Sciatic nerve (tissue), 2 donors: ENCODE results near the gene SLC23A3. TPM values are rescaled to one million over a fixed set of nuclear protein-coding genes. Genes with fewer than 3 reads are reported as not detected.

Source experiments
- ATAC-seq: fragments of 200-7000 bp; cut with Tn5 transposase; one replicate; pipeline ENCODE4 v1.9.1; 2020; ENCODE audit warnings: mild to moderate bottlenecking, moderate library complexity
- DNase-seq: peaks from one replicate; pipeline ENCODE4 v3.0.0-alpha.2; 2020; ENCODE audit warnings: low spot score
- intact Hi-C: fragments of 100-400 bp; cut with DNase I; formaldehyde crosslinking; loops from one replicate; pipeline ENCODE4 v1.14.2; 2022
- total RNA-seq: library from RNA; stranded (reverse); fragmentation: NEBNext Ultra II Directional; extraction: Animal tissue kit (Norgen Biotek cat#: 25700); gene quantifications from one replicate; pipeline ENCODE4 v1.2.1, GENCODE V29; 2021
- donor health status: DM: no; HTN: no; CAD: no.
- donor health status: DM: no; HTN: no; CAD: no.

SLC23A3 gene, protein sequence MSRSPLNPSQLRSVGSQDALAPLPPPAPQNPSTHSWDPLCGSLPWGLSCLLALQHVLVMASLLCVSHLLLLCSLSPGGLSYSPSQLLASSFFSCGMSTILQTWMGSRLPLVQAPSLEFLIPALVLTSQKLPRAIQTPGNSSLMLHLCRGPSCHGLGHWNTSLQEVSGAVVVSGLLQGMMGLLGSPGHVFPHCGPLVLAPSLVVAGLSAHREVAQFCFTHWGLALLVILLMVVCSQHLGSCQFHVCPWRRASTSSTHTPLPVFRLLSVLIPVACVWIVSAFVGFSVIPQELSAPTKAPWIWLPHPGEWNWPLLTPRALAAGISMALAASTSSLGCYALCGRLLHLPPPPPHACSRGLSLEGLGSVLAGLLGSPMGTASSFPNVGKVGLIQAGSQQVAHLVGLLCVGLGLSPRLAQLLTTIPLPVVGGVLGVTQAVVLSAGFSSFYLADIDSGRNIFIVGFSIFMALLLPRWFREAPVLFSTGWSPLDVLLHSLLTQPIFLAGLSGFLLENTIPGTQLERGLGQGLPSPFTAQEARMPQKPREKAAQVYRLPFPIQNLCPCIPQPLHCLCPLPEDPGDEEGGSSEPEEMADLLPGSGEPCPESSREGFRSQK
- 3.3 TPM for total RNA-seq

DNA sequence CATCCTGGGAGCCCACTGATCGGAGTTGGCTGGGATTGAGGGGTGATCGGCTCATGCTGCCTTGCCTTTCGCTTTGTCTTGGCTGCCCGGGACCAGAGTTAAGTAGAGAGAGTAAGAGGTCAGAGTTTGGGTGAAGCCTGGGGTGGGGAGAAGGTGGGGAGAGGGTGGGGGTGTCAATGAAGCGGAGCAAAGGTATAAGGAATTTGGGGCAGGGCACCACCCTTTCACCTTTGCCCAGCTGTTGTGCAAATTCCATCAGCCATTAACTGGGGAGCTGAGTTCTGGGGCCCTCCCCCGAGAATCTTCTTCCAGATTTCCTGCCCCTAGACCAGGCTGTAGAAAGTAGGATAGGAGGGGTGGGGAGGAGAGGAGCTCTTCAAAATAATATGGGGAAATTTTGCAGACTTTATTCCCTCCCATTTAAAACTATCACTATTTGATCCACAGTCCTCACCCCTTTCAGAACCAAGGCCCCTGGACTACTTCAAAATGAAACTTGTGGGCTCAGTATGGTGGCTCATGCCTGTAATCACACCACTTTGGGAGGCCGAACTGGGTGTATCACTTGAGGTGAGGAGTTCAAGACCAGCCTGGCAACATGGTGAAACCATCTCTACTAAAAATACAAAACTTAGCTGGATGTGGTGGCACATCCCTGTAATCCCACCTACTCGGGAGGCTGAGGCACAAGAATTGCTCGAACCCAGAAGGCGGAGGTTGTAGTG is at the start of gene SLC23A3:
Gene SLC23A3, minus strand, starts transcription at position 100 of the 725 bp plus-strand sequence. Its CDS starts 45 bp downstream, at position 55.
- ATAC-seq (no peak), DNase-seq (no peak)
- intact Hi-C loops = no loop called here

DNA sequence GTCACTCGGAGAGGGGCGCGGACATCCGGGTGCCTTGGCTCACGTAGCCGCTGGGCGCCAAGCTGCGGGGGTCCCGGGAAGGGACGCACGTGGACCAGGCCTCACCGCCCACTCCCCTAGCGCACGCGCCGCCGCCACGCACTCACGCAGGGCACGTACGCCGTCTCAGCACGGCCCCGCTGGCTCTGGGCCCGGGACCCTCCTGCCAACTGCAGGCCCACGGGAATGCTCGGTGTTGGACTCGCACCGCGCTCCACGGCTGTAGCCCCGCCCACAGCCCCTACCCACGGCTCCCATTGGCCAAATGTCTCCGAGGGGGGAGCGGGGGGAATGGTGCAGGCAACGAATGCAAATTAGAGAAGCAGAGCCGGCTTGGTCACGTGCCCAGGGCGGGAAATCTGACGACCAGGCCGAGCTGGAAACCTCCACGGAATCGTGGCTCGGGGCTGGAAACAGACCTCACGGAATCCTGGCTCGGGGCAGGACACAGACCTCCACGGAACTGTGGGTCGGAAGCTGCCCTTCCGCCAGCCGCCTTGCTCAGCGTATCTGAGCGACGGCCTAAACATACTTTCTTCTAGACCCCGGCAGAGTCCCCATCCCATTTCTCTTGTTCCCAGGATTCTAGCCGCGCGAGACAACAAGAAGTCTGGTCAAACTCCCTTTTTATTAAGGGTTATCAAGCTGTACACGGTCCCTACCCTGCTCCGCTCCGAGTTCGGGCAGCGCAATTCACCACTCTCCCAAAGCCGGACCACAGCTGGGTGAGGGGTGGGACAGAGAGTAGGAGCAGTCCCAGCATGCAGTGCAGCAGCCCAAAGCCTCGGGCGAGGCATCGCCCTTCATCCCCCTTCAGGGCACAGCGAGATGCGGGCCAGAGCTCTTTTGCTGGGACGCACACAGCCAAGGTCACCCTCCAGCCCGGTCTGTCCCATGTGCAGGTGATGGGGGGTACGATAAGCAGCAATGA is 49.2 kb upstream of the SLC23A3 start, which contains the start of gene ABCB6:
Gene ABCB6, minus strand, starts transcription at position 227 of the 970 bp plus-strand sequence. CDS start 285 bp downstream, outside the sequence.
- ATAC-seq (peak; percentile 96), DNase-seq (peak; percentile 99)
- intact Hi-C loops = loop anchor here (5.0 kb wide), 2 partner anchors 42 to 822 kb away; partner anchors contain the start of genes CNPPD1, CTDSP1 and RETREG2

DNA sequence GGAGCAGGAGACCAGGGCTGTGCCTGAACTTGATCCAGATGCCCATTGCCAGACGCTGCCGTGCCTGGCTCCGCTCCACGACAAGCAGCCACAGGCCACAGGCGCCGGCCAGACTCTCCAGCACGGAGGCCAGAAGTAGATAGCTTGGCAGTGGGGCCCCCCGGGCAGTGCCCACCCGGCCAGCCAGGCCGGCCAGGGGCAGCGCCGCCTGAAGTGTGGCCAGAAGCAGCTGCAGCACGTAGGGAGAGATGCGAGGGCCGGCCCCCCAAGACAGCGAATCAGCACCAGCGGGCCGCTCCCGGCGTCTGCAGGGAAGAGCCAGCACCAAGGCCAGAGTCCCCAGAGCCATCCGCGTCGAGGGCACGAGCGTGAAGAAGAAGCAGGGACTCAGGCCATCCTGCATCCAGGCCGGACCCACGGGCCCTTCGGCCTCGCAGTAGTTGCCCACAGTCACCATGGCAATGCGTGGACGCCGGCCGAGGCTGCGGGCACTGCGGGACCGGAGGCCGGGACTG is 48.4 kb upstream of the SLC23A3 start:
- intact Hi-C loops = loop anchor here (5.0 kb wide), 2 partner anchors 41 to 821 kb away; partner anchors contain the start of genes CNPPD1, CTDSP1 and RETREG2
- ATAC-seq (peak; percentile 43), DNase-seq (peak; percentile 75)

DNA sequence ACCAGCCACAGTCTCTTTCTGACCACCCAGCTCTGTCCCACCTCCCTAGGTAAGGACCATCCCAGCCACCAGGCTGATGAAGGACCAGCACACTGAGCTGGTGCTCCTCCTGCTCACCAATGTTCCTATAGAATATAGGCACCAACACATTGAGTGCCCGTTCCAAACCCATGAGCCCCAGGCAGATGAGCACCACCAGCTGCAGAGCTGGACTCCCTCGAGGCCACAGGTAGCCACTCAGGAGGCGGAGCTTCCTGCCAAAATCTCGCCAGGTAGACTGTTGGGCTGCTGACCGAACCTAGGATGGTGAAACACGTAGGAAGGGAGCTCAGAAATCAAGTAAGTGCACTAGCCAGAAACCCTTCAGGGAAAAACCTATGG is 46.7 kb upstream of the SLC23A3 start:
- DNase-seq (no peak), ATAC-seq (no peak)
- intact Hi-C loops = loop anchor here (5.0 kb wide), 2 partner anchors 39 to 819 kb away; partner anchors contain the start of genes CNPPD1, CTDSP1 and RETREG2

DNA sequence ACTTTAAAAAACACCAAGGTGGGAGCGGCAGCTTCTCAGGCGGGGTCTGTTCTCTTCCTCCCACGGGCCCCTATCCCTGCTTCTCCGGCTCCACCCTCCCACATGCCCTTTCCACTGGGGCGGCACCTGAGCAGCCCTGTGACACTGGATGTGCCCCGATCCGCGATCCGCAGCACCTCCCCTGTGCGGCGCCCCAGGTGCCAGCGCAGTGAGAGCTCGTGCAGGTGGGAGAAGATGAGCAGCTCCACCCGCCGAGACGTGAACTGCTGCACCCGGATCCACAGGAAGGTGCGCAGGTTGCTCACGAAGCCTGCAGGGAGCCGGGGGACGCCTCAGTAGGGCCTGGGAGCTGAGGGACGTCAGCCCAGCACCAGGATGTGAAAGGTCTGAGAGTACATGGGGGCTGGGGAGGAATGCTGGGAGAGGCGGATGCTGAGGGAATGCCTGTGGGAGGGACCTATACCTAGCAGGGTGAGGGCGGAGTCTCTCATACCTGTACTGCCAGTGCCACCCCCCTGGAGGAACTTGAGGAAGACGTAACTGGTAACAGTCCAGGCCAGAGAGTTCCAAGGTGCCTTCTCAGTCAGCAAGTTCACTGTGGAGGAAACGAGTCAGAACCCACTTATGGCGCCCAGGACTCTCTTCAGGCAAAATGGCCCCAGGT is 46.2 kb upstream of the SLC23A3 start:
- intact Hi-C loops = loop anchor here (5.0 kb wide), 2 partner anchors 39 to 819 kb away; partner anchors contain the start of genes CNPPD1, CTDSP1 and RETREG2
- ATAC-seq (no peak), DNase-seq (no peak)

DNA sequence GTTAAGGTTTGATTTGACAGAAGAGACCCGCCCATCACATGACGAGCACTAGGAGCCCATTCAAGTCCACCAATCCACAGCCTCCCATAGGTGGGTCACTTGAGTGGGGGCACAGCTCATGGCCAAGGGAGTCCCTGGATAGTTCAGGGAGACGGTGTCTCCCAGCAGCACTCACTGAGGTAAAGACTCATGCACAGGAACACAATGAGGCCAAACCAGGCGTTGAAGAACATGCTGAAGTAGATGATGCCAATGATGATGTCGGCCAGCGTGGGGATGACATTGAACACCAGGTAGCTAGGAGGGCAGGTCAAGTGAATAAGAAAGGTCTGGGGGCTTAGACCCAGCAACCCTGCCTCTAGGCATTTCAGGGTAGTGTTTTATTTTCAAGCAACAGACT is 45.0 kb upstream of the SLC23A3 start:
- DNase-seq = no peak
- ATAC-seq = no peak
- intact Hi-C loops = loop anchor here (5.0 kb wide), 2 partner anchors 37 to 817 kb away; partner anchors contain the start of genes CNPPD1, CTDSP1 and RETREG2

DNA sequence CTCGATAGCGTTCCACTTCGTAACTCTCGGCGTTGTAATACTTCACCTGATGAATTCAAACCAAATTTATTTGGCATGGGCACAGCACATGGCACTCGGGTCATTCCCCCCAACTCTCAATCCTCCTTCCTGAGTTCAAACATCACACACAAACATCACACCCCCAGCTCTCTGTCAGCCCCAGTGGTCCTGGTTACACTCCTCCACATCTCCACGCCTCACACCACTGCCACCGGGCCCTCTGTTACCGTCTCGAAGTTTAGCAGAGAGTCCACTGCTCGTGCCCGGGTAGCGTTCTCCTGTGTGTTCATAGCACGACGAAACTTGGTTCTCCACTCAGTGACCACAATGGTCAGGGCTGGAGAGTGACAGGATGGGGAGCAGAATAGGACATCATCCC is 44.3 kb upstream of the SLC23A3 start:
- ATAC-seq (no peak), DNase-seq (no peak)
- intact Hi-C loops = no loop called here

DNA sequence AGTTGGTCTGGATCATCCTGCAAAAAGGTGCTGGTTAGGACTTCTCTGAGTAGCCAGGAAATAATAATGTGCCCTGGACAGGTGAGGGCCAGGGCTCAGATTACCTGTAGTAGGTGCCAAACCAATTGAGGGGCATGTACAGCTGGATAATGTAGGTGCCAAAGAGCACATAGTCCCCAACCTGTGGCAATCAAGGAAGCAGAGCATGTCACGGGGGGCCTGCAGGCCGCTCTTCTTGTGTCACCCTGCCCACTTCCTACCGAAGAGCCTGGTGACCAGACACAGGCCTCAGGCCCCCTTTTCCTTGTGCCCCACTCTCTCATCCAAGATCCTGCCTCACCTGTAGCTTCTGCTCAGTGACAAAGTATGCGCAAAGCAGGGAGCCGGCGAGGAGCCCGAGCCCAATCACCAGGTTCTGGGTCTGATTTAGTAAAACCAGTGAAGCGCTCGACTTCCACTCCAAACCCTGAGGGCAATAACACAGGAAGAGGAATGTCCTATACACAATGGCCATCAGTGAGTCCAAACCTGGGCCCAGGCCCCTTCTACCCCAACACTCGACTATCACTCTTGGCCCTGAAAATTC is 43.8 kb upstream of the SLC23A3 start:
- intact Hi-C loops = no loop called here
- ATAC-seq (no peak), DNase-seq (no peak)

DNA sequence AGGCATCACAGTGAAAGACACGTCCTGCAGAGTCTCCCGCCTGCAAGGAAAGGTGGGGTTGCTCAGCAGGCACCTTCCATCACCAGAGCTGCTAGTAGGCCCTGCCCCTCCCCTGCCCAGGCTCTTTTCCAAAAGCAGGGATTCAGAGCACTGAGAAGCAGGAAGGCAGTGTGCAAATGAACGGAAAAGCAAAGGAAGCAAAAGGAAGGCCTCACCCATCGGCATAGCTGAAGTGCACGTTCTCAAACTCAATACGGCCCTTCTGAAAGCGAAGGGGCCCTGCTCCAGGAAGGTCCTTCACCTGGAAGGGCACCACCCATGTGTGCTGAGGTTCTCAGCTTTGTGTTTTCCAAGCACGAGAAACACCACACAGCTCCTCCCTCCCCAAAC is 43.2 kb upstream of the SLC23A3 start:
- ATAC-seq (no peak), DNase-seq (no peak)
- intact Hi-C loops = no loop called here

DNA sequence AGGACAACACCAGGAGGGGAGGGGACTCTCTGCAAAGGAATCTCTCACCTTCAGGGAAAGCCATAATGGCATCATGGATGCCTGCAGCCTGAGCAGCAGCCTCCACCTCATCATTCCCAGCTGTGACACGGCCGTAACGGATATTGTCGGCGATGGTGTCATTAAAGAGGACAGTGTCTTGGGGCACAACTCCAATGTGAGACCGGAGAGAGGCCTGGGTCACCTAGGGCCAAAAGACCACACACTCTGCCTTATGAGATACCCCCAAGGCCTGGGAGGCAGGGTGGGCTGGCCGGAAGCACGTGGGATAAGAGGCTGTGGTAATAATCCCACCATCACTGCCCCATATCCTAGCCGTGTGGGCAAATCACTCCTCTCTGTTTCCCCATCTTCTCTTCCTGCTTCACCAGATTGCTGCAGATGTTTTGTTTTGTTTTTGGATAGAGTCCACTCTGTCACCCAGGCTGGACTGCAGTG is 41.1 kb upstream of the SLC23A3 start:
- no peak for DNase-seq
- intact Hi-C loops = no loop called here
- no peak for ATAC-seq

DNA sequence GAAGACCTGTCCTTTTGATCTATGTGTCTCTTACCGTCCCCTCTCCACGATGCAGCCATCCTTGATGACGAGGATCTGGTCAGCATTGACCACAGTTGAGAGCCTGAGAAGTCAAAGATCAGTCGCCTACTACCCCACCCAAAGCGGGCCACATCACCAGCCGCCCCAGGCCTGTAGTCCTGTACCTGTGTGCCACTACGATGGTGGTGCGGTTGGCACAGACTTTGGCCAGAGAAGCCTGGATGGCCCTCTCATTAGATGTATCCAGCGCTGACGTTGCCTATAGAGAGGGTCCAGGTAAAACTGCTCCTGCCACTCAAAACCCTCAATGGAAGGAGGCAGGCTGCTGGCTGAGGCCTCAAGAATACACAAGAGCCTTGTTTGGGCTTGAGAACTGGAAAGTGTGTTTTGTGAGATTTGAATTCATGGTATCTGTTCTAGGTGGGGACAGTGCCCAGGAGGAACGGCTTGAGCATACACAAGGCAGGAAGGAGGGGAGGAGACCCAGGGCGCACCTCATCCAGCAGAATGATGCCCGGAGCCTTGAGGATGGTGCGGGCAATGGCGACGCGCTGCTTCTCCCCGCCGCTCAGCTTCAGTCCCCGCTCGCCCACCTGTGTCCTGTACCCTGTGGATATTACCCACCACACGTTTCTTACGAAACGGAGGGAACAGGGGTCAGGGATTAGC is 40.5 kb upstream of the SLC23A3 start:
- intact Hi-C loops = no loop called here
- ATAC-seq (no peak), DNase-seq (no peak)

DNA sequence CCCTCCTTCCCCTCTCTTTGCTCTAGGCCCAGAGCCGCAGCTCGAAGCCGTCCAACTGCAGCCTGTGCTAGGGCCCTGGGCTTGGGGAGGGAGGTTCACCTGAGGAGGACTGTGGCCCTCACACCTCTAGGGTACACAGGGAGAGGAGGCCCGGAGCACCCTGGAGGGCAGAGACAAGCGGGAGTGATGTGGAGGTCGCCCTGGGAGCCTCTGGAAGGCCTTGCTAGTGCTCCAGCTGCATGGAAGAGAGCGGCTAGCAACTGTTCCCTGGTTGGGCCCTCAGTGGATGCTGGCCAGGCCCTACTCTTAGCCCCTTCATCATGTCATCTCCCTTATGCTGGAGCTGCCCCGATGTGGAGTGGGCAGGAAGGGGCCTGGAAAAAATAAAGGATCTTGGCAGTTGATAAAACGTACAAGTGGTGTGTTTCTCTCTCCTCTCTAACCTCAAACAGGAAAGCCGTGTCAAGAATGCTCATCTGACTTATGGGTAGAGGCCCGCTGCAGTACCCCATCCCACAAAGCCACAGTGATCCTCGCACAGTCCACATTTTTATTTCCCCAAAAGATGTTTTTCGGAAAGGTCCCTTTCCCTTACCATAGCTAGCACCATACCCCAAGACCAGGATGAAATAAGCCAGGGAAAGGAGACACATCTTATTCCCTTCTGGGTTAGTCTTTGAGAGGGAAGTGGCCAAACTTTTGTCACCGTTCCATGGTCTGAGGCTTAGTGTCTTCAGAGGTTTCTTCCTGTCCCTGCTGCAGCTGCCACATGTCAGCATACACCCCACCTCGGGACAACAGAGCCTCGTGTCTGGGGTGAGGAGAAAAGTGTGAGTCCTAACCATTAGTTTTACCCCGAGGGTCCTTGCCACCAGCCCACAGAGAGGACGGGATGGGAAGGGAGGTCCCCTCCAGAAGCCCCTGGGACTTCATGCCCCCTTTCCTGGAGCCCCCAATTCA is 39.7 kb upstream of the SLC23A3 start:
- ATAC-seq (no peak), DNase-seq (no peak)
- intact Hi-C loops = no loop called here

DNA sequence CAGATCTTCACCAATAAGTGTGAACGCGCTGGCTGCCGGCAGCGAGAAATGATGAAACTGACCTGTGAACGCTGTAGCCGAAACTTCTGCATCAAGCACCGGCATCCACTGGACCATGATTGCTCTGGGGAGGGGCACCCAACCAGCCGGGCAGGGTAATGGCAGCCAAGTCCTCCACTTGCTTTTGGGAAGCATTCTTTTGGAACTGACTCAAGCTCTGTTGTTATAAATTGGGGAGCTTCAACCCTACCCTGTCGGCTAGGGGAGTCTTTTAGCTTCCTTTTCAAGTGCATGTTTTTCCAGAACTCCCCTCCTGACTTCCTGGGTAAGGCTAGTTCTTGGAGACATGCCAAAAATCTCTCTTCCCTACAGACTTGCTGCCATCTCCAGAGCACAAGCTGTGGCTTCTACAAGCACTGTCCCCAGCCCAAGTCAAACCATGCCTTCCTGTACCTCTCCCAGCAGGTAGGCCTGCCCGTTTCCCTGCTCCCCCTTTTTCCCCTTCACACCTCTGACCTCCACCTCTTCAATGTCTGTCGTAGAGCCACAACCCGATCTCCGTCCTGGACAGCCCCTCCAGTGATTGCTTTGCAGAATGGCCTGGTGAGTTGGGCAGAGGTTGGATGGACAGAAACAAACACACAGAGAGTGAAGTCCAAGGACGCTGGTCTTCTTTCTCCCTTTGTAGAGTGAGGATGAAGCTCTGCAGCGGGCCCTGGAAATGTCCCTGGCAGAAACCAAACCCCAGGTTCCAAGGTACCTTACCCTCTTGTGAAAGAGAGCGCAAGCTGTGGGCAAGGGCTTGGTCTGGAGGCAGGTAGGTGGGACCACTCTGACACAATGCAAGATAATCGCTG is 38.3 kb upstream of the SLC23A3 start:
- intact Hi-C loops = no loop called here
- DNase-seq (no peak), ATAC-seq (no peak)

DNA sequence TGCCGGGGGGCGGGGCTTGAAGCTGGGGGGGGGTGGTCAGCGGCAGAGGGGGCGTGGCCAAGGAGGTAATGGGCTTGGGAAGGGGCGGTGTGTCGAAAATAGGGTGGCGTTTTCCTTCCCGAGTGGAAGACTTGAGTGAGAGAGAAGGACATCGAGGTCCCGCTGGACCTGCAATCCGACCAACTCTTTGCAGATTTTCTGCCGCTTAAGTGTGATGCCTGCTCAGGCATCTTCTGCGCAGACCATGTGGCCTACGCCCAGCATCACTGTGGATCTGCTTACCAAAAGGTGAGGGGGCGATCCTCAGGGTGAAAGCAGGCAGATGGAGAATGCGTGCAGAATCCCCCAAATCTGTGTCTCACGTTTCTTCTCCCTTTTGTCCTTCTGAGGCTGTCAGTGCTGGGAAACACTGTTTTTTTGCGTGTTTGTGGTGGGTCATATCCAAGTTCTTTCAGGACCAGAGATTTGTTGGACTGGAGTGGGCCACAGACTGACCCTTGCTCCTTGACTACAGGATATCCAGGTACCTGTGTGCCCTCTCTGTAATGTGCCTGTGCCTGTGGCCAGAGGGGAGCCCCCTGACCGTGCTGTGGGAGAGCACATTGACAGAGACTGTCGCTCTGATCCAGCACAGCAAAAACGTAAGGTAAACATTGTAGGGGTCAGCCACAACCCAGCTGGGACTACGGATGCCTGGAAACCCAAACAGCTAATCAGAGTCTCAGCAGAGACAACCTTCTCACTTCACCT is 37.5 kb upstream of the SLC23A3 start:
- ATAC-seq (peak; percentile 1), DNase-seq (no peak)
- intact Hi-C loops = no loop called here
